GM23338 (cell line): ENCODE data around the gene KIF6. TPM values are rescaled to one million over a fixed set of nuclear protein-coding genes. Genes with fewer than 3 reads are reported as not detected.

Experiments
- ATAC-seq: fragments of 200-7000 bp; cut with Tn5 transposase; 3 replicates; pipeline ENCODE4 v1.9.1; 2020
- DNase-seq: peaks from one replicate; pipeline ENCODE4 v3.0.0-alpha.2; 2015; ENCODE audit warnings: low spot score
- H2AFZ ChIP-seq: fragments of 200-600 bp; sonication (generic); 2 replicates; pipeline ENCODE4 v1.8.0; 2016; ENCODE audit warnings: antibody characterized with exemption, mild to moderate bottlenecking, moderate library complexity
- H3F3A ChIP-seq: fragments of 200-600 bp; sonication (generic); replicated peaks from 2 replicates; pipeline ENCODE4 v1.8.0; 2017; ENCODE audit warnings: antibody characterized with exemption, mixed run types, low read depth
- H3K27ac ChIP-seq: fragments of 200-600 bp; sonication (generic); 2 replicates; pipeline ENCODE4 v1.6.1; 2016; ENCODE audit warnings: low read depth
- H3K27me3 ChIP-seq: fragments of 200-600 bp; sonication (generic); 2 replicates; pipeline ENCODE4 v1.8.0; 2016; ENCODE audit warnings: mild to moderate bottlenecking, mixed run types, moderate library complexity; ENCODE audit not compliant: insufficient read depth
- H3K36me3 ChIP-seq: fragments of 200-600 bp; sonication (generic); 2 replicates; pipeline ENCODE4 v1.8.0; 2016; ENCODE audit warnings: mild to moderate bottlenecking; ENCODE audit not compliant: insufficient read depth
- H3K4me1 ChIP-seq: fragments of 200-600 bp; sonication (generic); 2 replicates; pipeline ENCODE4 v1.8.0; 2016; ENCODE audit warnings: mild to moderate bottlenecking, moderate library complexity; ENCODE audit not compliant: insufficient read depth
- H3K4me2 ChIP-seq: fragments of 200-600 bp; sonication (generic); 2 replicates; pipeline ENCODE4 v1.7.1; 2017; ENCODE audit warnings: mixed run types
- H3K4me3 ChIP-seq: fragments of 200-600 bp; sonication (generic); 2 replicates; pipeline ENCODE4 v1.6.1; 2016; ENCODE audit warnings: mixed run types
- H3K79me2 ChIP-seq: fragments of 200-600 bp; sonication (generic); replicated peaks from 2 replicates; pipeline ENCODE4 v1.8.0; 2017; ENCODE audit warnings: mild to moderate bottlenecking; ENCODE audit not compliant: insufficient read depth
- H3K9me2 ChIP-seq: fragments of 200-600 bp; sonication (generic); 2 replicates; pipeline ENCODE4 v1.8.0; 2017; ENCODE audit not compliant: insufficient read depth
- H4K20me1 ChIP-seq: fragments of 200-600 bp; sonication (generic); replicated peaks from 2 replicates; pipeline ENCODE4 v1.8.0; 2017; ENCODE audit warnings: mild to moderate bottlenecking; ENCODE audit not compliant: insufficient read depth
- H3K27ac Mint-ChIP-seq: 2 replicates; pipeline ENCODE4 v1.8.0; 2020; ENCODE audit warnings: inconsistent platforms, mild to moderate bottlenecking, moderate library complexity, mixed read lengths
- H3K27me3 Mint-ChIP-seq: 3 replicates; pipeline ENCODE4 v1.8.0; 2022; ENCODE audit warnings: low read depth, mild to moderate bottlenecking, moderate library complexity, mixed read lengths, inconsistent platforms; ENCODE audit not compliant: insufficient read depth, poor library complexity
- H3K36me3 Mint-ChIP-seq: 3 replicates; pipeline ENCODE4 v1.8.0; 2021; ENCODE audit warnings: low read depth, mild to moderate bottlenecking, inconsistent platforms, moderate library complexity, mixed read lengths
- H3K4me1 Mint-ChIP-seq: 3 replicates; pipeline ENCODE4 v1.8.0; 2020; ENCODE audit warnings: mild to moderate bottlenecking, inconsistent platforms, mixed read lengths
- H3K4me3 Mint-ChIP-seq: 3 replicates; pipeline ENCODE4 v1.8.0; 2021; ENCODE audit warnings: moderate library complexity, mild to moderate bottlenecking, inconsistent platforms, mixed read lengths
- H3K9me3 Mint-ChIP-seq: 3 replicates; pipeline ENCODE4 v1.8.0; 2020; ENCODE audit warnings: moderate library complexity, mild to moderate bottlenecking, inconsistent platforms, mixed read lengths
- CREB1 ChIP-seq: fragments of 250-450 bp; sonication (Bioruptor Pico); IDR thresholded peaks from 2 replicates; pipeline ENCODE4 v1.5.0; 2020; ENCODE audit warnings: low read depth, mild to moderate bottlenecking, moderate library complexity
- ETS1 ChIP-seq: IDR thresholded peaks from 2 replicates; pipeline ENCODE4 v1.6.1; 2016; ENCODE audit warnings: antibody characterized with exemption
- EZH2 ChIP-seq: fragments of 200-600 bp; sonication (generic); IDR thresholded peaks from one replicate; pipeline ENCODE4 v1.8.0; 2017; ENCODE audit warnings: antibody characterized with exemption, mild to moderate bottlenecking, low read depth; ENCODE audit not compliant: unreplicated experiment
- EZH2phosphoT487 ChIP-seq: fragments of 200-600 bp; sonication (generic); IDR thresholded peaks from one replicate; pipeline ENCODE4 v1.8.1; 2018; ENCODE audit warnings: antibody characterized with exemption; ENCODE audit not compliant: unreplicated experiment
- JUNB ChIP-seq: IDR thresholded peaks from one replicate; pipeline ENCODE4 v1.6.1; 2016; ENCODE audit warnings: antibody characterized with exemption; ENCODE audit not compliant: unreplicated experiment
- NANOG ChIP-seq: IDR thresholded peaks from 2 replicates; pipeline ENCODE4 v1.6.1; 2016; ENCODE audit warnings: antibody characterized with exemption, borderline replicate concordance
- POLR2AphosphoS5 ChIP-seq: IDR thresholded peaks from 2 replicates; pipeline ENCODE4 v1.6.1; 2016; ENCODE audit warnings: antibody characterized with exemption, low read depth
- REST ChIP-seq: IDR thresholded peaks from one replicate; pipeline ENCODE4 v1.6.1; 2018; ENCODE audit warnings: antibody characterized with exemption; ENCODE audit not compliant: unreplicated experiment
- STAT1 ChIP-seq: IDR thresholded peaks from one replicate; pipeline ENCODE4 v1.6.1; 2016; ENCODE audit warnings: antibody characterized with exemption; ENCODE audit not compliant: unreplicated experiment
- ZNF114 ChIP-seq: fragments of 250-450 bp; sonication (Bioruptor Pico); IDR thresholded peaks from 2 replicates; pipeline ENCODE4 v1.5.0; 2020; ENCODE audit warnings: mild to moderate bottlenecking, moderate library complexity
- ZNF331 ChIP-seq: fragments of 250-450 bp; sonication (Bioruptor Pico); IDR thresholded peaks from 2 replicates; pipeline ENCODE4 v1.5.0; 2020; ENCODE audit warnings: low read depth, mild to moderate bottlenecking, moderate library complexity
- polyA plus RNA-seq: library from polyadenylated mRNA; unstranded; fragments of >200 nt; fragmentation: Nextera tagmentation; extraction: Ambion mirVana; gene quantifications from 2 replicates; pipeline ENCODE4 v1.2.1, GENCODE V29; 2016
- total RNA-seq: library from RNA; depleted of rRNA; stranded (reverse); fragments of >200 nt; shearing (Covaris generic); gene quantifications from 2 replicates; pipeline ENCODE4 v1.2.3, GENCODE V29; 2014
- TF ChIP-seq, protein P1 (sequence below), 2 experiments: fragments of 200-600 bp in 1 of 2; sonication (generic) in 1 of 2; conservative IDR thresholded peaks; 2 replicates each; pipeline versions ENCODE4 v1.5.1 to v1.6.1; 2016 to 2017; ENCODE audit warnings: antibody characterized with exemption in 2 of 2, low read depth in 2 of 2, mild to moderate bottlenecking in 2 of 2, moderate library complexity in 1 of 2
- TF ChIP-seq, protein P2 (sequence below): fragments of 250-450 bp; sonication (Bioruptor Pico); IDR thresholded peaks from 2 replicates; pipeline ENCODE4 v1.5.0; 2020; ENCODE audit warnings: mild to moderate bottlenecking, moderate library complexity

Gene KIF6
- total and polyA plus RNA-seq, 2 experiments from 2014 or later = 0.87 to 1.7 TPM

DNA sequence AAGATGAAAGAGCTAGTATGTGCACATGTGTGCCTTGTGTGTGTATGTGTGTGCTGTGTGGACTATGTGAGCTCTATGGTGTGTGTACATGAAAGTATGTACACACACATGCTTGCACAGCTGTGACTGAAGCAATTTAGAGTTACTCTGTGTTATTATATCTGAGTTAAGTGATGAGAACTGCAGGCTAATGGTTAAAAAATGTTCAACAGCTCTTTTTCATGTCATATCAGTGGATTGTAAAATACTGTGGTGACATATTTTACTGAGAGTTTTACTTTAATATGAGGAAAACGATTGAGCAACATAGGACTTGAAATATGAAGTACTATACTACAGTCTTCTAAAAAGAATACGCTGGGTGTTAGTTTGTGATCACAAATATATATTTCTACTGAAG is 207.0 kb downstream of the KIF6 start:
- H3K27ac ChIP-seq = no peak overlapping the region
- no peak overlapping the region for H3K4me3 ChIP-seq
- TF ChIP-seq ZNF114 (CRISPR knock-in tag) (no peak), CREB1 (CRISPR knock-in tag) (no peak), REST (no peak), EZH2 (no peak), JUNB (no peak), ETS1 (no peak), POLR2AphosphoS5 (no peak), ZNF331 (CRISPR knock-in tag) (no peak), EZH2phosphoT487 (no peak), STAT1 (no peak), NANOG (no peak)
- TF ChIP-seq, protein P1, sequence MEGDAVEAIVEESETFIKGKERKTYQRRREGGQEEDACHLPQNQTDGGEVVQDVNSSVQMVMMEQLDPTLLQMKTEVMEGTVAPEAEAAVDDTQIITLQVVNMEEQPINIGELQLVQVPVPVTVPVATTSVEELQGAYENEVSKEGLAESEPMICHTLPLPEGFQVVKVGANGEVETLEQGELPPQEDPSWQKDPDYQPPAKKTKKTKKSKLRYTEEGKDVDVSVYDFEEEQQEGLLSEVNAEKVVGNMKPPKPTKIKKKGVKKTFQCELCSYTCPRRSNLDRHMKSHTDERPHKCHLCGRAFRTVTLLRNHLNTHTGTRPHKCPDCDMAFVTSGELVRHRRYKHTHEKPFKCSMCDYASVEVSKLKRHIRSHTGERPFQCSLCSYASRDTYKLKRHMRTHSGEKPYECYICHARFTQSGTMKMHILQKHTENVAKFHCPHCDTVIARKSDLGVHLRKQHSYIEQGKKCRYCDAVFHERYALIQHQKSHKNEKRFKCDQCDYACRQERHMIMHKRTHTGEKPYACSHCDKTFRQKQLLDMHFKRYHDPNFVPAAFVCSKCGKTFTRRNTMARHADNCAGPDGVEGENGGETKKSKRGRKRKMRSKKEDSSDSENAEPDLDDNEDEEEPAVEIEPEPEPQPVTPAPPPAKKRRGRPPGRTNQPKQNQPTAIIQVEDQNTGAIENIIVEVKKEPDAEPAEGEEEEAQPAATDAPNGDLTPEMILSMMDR (conservative IDR thresholded peaks at IDR 0.05; ENCODE audit: low read depth in 2 of 2) = no peak
- TF ChIP-seq, protein P2, sequence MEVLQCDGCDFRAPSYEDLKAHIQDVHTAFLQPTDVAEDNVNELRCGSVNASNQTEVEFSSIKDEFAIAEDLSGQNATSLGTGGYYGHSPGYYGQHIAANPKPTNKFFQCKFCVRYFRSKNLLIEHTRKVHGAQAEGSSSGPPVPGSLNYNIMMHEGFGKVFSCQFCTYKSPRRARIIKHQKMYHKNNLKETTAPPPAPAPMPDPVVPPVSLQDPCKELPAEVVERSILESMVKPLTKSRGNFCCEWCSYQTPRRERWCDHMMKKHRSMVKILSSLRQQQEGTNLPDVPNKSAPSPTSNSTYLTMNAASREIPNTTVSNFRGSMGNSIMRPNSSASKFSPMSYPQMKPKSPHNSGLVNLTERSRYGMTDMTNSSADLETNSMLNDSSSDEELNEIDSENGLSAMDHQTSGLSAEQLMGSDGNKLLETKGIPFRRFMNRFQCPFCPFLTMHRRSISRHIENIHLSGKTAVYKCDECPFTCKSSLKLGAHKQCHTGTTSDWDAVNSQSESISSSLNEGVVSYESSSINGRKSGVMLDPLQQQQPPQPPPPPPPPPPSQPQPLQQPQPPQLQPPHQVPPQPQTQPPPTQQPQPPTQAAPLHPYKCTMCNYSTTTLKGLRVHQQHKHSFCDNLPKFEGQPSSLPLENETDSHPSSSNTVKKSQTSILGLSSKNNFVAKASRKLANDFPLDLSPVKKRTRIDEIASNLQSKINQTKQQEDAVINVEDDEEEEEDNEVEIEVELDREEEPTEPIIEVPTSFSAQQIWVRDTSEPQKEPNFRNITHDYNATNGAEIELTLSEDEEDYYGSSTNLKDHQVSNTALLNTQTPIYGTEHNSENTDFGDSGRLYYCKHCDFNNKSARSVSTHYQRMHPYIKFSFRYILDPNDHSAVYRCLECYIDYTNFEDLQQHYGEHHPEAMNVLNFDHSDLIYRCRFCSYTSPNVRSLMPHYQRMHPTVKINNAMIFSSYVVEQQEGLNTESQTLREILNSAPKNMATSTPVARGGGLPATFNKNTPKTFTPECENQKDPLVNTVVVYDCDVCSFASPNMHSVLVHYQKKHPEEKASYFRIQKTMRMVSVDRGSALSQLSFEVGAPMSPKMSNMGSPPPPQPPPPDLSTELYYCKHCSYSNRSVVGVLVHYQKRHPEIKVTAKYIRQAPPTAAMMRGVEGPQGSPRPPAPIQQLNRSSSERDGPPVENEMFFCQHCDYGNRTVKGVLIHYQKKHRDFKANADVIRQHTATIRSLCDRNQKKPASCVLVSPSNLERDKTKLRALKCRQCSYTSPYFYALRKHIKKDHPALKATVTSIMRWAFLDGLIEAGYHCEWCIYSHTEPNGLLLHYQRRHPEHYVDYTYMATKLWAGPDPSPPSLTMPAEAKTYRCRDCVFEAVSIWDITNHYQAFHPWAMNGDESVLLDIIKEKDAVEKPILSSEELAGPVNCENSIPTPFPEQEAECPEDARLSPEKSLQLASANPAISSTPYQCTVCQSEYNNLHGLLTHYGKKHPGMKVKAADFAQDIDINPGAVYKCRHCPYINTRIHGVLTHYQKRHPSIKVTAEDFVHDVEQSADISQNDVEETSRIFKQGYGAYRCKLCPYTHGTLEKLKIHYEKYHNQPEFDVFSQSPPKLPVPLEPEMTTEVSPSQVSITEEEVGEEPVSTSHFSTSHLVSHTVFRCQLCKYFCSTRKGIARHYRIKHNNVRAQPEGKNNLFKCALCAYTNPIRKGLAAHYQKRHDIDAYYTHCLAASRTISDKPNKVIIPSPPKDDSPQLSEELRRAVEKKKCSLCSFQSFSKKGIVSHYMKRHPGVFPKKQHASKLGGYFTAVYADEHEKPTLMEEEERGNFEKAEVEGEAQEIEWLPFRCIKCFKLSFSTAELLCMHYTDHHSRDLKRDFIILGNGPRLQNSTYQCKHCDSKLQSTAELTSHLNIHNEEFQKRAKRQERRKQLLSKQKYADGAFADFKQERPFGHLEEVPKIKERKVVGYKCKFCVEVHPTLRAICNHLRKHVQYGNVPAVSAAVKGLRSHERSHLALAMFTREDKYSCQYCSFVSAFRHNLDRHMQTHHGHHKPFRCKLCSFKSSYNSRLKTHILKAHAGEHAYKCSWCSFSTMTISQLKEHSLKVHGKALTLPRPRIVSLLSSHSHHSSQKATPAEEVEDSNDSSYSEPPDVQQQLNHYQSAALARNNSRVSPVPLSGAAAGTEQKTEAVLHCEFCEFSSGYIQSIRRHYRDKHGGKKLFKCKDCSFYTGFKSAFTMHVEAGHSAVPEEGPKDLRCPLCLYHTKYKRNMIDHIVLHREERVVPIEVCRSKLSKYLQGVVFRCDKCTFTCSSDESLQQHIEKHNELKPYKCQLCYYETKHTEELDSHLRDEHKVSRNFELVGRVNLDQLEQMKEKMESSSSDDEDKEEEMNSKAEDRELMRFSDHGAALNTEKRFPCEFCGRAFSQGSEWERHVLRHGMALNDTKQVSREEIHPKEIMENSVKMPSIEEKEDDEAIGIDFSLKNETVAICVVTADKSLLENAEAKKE (CRISPR knock-in tag) = no peak
- H3K36me3 ChIP-seq = no peaks in the 10 kb centered on the region
- Mint-ChIP-seq H3K4me3 (no peak overlapping the region), H3K27ac (no peak overlapping the region), H3K36me3 (no peaks in the 10 kb centered on the region), H3K27me3 (no peaks in the 10 kb centered on the region), H3K4me1 (no peaks in the 10 kb centered on the region), H3K9me3 (no peaks in the 10 kb centered on the region)
- no peak overlapping the region for H2AFZ ChIP-seq
- no peaks in the 10 kb centered on the region for H3K79me2 ChIP-seq
- H4K20me1 ChIP-seq = no peaks in the 10 kb centered on the region
- no peak for DNase-seq
- ATAC-seq = no peak
- H3K27me3 ChIP-seq = no peaks in the 10 kb centered on the region
- H3K4me1 ChIP-seq = no peaks in the 10 kb centered on the region
- H3F3A ChIP-seq = no peaks in the 10 kb centered on the region
- H3K9me2 ChIP-seq = 0 out of 2 replicates have a peak, but pooled peaks cover 4% of the 10 kb centered on the region
- no peak overlapping the region for H3K4me2 ChIP-seq
